Measurements from ENCODE around the gene PTP4A1.

The PTP4A1 gene

DNA sequence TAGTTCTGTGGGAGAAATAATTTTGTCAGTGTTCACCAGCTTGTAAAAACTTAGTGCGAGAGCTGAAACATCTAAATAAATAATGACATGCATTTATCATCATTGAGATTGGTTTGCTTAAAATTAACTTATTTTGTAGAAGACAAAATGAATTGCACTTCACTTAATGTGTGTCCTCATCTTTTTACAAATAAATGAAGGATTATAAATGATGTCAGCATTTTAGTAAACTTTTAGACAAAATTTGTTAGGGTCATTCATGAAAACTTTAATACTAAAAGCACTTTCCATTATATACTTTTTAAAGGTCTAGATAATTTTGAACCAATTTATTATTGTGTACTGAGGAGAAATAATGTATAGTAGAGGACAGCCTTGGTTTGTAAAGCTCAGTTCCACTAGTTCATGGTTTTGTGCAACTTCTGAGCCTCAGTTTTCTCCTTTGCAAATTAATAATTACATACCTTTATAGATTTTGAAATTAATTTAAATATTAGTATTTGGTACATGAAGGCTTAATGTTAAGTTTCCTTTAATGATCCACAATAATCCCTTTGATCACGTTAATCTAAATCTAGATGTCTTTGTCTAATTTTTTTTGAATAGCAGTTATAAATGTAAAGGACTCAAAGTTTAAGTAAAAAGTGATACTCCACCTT lies 9.2 kb downstream of the PTP4A1 start:
- TF ChIP-seq CEBPB (IDR thresholded peaks at IDR 0.05): no peak
- no peak for TF ChIP-seq YY1 (IDR thresholded peaks at IDR 0.05; ENCODE audit: low read depth)
- no peak for TF ChIP-seq EP300 (IDR thresholded peaks at IDR 0.05; ENCODE audit: borderline replicate concordance)
- no peak for TF ChIP-seq ZBTB7A (IDR thresholded peaks at IDR 0.05; ENCODE audit: low read depth)
- no peak for TF ChIP-seq FOXM1 (IDR thresholded peaks at IDR 0.05; ENCODE audit: borderline replicate concordance, low read depth)
- no peak for TF ChIP-seq TEAD4 (IDR thresholded peaks at IDR 0.05)
- TF ChIP-seq, protein P1, sequence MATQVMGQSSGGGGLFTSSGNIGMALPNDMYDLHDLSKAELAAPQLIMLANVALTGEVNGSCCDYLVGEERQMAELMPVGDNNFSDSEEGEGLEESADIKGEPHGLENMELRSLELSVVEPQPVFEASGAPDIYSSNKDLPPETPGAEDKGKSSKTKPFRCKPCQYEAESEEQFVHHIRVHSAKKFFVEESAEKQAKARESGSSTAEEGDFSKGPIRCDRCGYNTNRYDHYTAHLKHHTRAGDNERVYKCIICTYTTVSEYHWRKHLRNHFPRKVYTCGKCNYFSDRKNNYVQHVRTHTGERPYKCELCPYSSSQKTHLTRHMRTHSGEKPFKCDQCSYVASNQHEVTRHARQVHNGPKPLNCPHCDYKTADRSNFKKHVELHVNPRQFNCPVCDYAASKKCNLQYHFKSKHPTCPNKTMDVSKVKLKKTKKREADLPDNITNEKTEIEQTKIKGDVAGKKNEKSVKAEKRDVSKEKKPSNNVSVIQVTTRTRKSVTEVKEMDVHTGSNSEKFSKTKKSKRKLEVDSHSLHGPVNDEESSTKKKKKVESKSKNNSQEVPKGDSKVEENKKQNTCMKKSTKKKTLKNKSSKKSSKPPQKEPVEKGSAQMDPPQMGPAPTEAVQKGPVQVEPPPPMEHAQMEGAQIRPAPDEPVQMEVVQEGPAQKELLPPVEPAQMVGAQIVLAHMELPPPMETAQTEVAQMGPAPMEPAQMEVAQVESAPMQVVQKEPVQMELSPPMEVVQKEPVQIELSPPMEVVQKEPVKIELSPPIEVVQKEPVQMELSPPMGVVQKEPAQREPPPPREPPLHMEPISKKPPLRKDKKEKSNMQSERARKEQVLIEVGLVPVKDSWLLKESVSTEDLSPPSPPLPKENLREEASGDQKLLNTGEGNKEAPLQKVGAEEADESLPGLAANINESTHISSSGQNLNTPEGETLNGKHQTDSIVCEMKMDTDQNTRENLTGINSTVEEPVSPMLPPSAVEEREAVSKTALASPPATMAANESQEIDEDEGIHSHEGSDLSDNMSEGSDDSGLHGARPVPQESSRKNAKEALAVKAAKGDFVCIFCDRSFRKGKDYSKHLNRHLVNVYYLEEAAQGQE (IDR thresholded peaks at IDR 0.05; ENCODE audit: low read depth): no peak

DNA sequence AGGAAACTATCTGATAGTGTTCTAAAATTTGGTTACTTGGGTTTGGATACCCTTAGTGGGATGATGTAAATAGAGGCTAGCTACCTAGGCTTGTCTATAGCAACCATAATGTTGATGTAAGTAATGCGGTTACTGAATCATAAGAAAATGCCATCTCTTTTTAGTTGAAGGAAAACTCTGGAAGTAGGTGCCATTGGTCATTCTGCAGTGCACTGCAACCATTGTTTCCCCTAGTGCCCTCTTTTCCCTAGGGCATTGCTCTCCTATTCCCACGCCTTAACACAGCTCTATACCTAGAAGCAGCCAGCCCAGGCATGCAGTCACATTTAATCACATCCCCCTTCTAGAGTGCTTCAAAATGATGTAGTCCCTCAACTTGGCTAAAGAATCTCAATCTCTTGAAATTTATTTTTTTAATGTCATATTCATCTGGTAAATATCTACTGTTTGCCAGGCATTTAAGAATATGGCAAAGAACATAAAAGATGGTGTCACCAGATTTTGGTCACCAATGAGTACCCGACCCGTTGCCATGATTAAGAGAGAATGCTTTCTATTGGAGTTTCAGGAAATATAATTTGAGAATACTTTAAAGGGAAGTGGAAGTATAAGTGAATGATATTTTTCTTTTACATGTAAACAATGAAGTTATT lies 10.4 kb downstream of the PTP4A1 start:
- TF ChIP-seq, protein P2, sequence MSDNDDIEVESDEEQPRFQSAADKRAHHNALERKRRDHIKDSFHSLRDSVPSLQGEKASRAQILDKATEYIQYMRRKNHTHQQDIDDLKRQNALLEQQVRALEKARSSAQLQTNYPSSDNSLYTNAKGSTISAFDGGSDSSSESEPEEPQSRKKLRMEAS (IDR thresholded peaks at IDR 0.05): no peak
- TF ChIP-seq TCF12 (IDR thresholded peaks at IDR 0.05; ENCODE audit: low read depth) (no peak), EGR1 (IDR thresholded peaks at IDR 0.05) (no peak), ZBTB7A (IDR thresholded peaks at IDR 0.05; ENCODE audit: low read depth) (no peak), EP300 (IDR thresholded peaks at IDR 0.05; ENCODE audit: borderline replicate concordance) (no peak)
- TF ChIP-seq, protein P3, sequence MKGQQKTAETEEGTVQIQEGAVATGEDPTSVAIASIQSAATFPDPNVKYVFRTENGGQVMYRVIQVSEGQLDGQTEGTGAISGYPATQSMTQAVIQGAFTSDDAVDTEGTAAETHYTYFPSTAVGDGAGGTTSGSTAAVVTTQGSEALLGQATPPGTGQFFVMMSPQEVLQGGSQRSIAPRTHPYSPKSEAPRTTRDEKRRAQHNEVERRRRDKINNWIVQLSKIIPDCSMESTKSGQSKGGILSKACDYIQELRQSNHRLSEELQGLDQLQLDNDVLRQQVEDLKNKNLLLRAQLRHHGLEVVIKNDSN (IDR thresholded peaks at IDR 0.05): no peak
- TF ChIP-seq, protein P1 (IDR thresholded peaks at IDR 0.05; ENCODE audit: low read depth): no peak

DNA sequence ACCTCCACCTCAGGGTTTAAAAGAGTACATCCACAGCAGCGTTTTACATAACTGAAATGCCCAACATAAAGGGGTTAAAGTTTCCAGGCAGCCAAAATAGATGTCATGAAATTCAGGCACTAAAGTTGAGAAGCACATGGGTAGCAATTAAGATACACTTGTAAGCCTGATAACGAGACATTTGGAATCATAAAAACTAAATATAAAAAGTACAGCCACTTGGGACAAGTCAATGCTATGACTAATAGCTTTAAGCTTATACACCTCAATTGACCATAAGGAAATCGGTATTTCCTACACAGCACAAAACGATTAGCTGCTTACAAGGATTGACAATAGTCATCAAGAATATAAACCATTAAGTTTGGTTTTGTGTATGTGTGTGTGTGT lies 11.8 kb downstream of the PTP4A1 start:
- no peak for TF ChIP-seq FOXM1 (IDR thresholded peaks at IDR 0.05; ENCODE audit: borderline replicate concordance, low read depth)
- TF ChIP-seq, protein P3 (IDR thresholded peaks at IDR 0.05): no peak
- no peak for TF ChIP-seq ZBTB7A (IDR thresholded peaks at IDR 0.05; ENCODE audit: low read depth)
- no peak for TF ChIP-seq YY1 (IDR thresholded peaks at IDR 0.05; ENCODE audit: low read depth)
- TF ChIP-seq EP300 (IDR thresholded peaks at IDR 0.05; ENCODE audit: borderline replicate concordance): no peak
- no peak for TF ChIP-seq RAD21 (IDR thresholded peaks at IDR 0.05; ENCODE audit: low read depth)
- TF ChIP-seq TCF12 (IDR thresholded peaks at IDR 0.05; ENCODE audit: low read depth): no peak
- TF ChIP-seq EGR1 (IDR thresholded peaks at IDR 0.05): no peak
- TF ChIP-seq, protein P1 (IDR thresholded peaks at IDR 0.05; ENCODE audit: low read depth): no peak
- TF ChIP-seq TEAD4 (IDR thresholded peaks at IDR 0.05): no peak
- TF ChIP-seq CEBPB (IDR thresholded peaks at IDR 0.05): no peak
- no peak for TF ChIP-seq NFIC (IDR thresholded peaks at IDR 0.05)
- no peak for TF ChIP-seq CREB1 (IDR thresholded peaks at IDR 0.05; ENCODE audit: low read depth)
- TF ChIP-seq, protein P2 (IDR thresholded peaks at IDR 0.05): no peak
- TF ChIP-seq TAF1 (IDR thresholded peaks at IDR 0.05; ENCODE audit: low read depth): no peak

DNA sequence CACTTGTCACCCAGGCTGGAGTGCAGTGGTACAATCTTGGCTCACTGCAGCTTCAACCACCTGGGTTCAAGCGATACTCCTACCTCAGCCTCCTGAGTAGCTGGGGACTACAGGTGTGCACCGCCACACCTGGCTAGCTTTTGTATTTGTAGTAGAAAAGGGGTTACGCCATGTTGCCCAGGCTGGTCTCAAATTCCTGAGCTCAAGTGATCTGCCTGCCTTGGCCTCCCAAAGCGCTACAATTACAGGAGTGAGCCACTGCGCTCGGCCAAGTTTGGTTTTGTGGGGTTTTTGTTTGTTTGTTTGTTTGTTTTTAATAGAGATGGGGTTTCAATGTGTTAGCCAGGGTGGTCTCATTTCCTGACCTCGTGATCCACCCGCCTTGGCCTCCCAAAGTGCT lies 12.3 kb downstream of the PTP4A1 start:
- TF ChIP-seq NFIC (IDR thresholded peaks at IDR 0.05) (no peak), TAF1 (IDR thresholded peaks at IDR 0.05; ENCODE audit: low read depth) (no peak), EGR1 (IDR thresholded peaks at IDR 0.05) (no peak), TEAD4 (IDR thresholded peaks at IDR 0.05) (no peak)
